HepG2 (cell line): ENCODE measurements around the gene IFT80. TPM values are rescaled to one million over a fixed set of nuclear protein-coding genes. Genes with fewer than 3 reads are reported as not detected.

Experiments
- ASH2L ChIP-seq: fragments of 300-600, 200-600 bp; sonication (generic); IDR thresholded peaks from 2 replicates; pipeline ENCODE4 v1.7.0; 2017; ENCODE audit warnings: low read depth, mild to moderate bottlenecking, moderate library complexity, mixed read lengths, low read length; ENCODE audit not compliant: insufficient read length
- CHCHD3 ChIP-seq: sonication (generic); formaldehyde crosslinking; IDR thresholded peaks from 2 replicates; pipeline ENCODE4 v1.8.0; 2022; ENCODE audit warnings: mild to moderate bottlenecking, missing genetic modification reagents, moderate library complexity
- GATAD2A ChIP-seq: IDR thresholded peaks from 2 replicates; pipeline ENCODE4 v1.6.1; 2016
- HMG20B ChIP-seq: conservative IDR thresholded peaks from 2 replicates; pipeline ENCODE4 v1.6.1; 2016; ENCODE audit warnings: missing genetic modification reagents, missing compliant biosample characterization
- KAT2B ChIP-seq: fragments of 150-350 bp; IDR thresholded peaks from 2 replicates; pipeline ENCODE4 v1.6.1; 2014; ENCODE audit warnings: low read depth, low read length, borderline replicate concordance
- KLF15 ChIP-seq: sonication (generic); formaldehyde crosslinking; IDR thresholded peaks from 2 replicates; pipeline ENCODE4 v1.8.1; 2023; ENCODE audit warnings: borderline replicate concordance, mild to moderate bottlenecking, inconsistent platforms, missing genetic modification reagents, mixed read lengths
- MYNN ChIP-seq: sonication (generic); formaldehyde crosslinking; IDR thresholded peaks from 2 replicates; pipeline ENCODE4 v1.4.0; 2020; ENCODE audit warnings: mild to moderate bottlenecking, low read depth, missing genetic modification reagents
- NFE2L2 ChIP-seq: fragments of 150-350 bp; IDR thresholded peaks from 2 replicates; pipeline ENCODE4 v1.6.1; 2014; ENCODE audit warnings: low read length
- NFKBIZ ChIP-seq: IDR thresholded peaks from 2 replicates; pipeline ENCODE4 v1.6.1; 2018; ENCODE audit warnings: missing genetic modification reagents, missing compliant biosample characterization
- RFXANK ChIP-seq: IDR thresholded peaks from 2 replicates; pipeline ENCODE4 v1.6.1; 2016
- SPEN ChIP-seq: sonication (generic); formaldehyde crosslinking; IDR thresholded peaks from 2 replicates; pipeline ENCODE4 v1.5.1; 2020; ENCODE audit warnings: low read depth, mild to moderate bottlenecking, missing genetic modification reagents
- TCF7 ChIP-seq: sonication (generic); IDR thresholded peaks from 2 replicates; pipeline ENCODE4 v1.6.1; 2016; ENCODE audit warnings: antibody characterized with exemption, low read depth
- ZEB1 ChIP-seq: IDR thresholded peaks from 2 replicates; pipeline ENCODE4 v1.6.1; 2012; ENCODE audit warnings: mild to moderate bottlenecking, low read depth, inconsistent platforms; ENCODE audit not compliant: insufficient replicate concordance
- ZNF496 ChIP-seq: sonication (generic); formaldehyde crosslinking; IDR thresholded peaks from 2 replicates; pipeline ENCODE4 v1.8.1; 2023; ENCODE audit warnings: mild to moderate bottlenecking, moderate library complexity, missing genetic modification reagents; ENCODE audit not compliant: insufficient replicate concordance
- ZNF530 ChIP-seq: sonication (generic); formaldehyde crosslinking; IDR thresholded peaks from 2 replicates; pipeline ENCODE4 v1.5.0; 2020; ENCODE audit warnings: low read depth, mild to moderate bottlenecking, missing genetic modification reagents
- ZNF562 ChIP-seq: sonication (generic); formaldehyde crosslinking; IDR thresholded peaks from 2 replicates; pipeline ENCODE4 v1.8.0; 2022; ENCODE audit warnings: missing genetic modification reagents, borderline replicate concordance
- ZNF652 ChIP-seq: IDR thresholded peaks from 2 replicates; pipeline ENCODE4 v1.6.1; 2016; ENCODE audit warnings: low read depth, borderline replicate concordance
- ZNF746 ChIP-seq: sonication (generic); formaldehyde crosslinking; IDR thresholded peaks from 2 replicates; pipeline ENCODE4 v1.8.0; 2022; ENCODE audit warnings: mild to moderate bottlenecking, missing genetic modification reagents
- ZNF816 ChIP-seq: sonication (generic); formaldehyde crosslinking; IDR thresholded peaks from 2 replicates; pipeline ENCODE4 v1.8.0; 2022; ENCODE audit warnings: missing genetic modification reagents, mild to moderate bottlenecking, borderline replicate concordance
- polyA plus RNA-seq, 8 experiments: library from polyadenylated mRNA; depleted of rRNA in 3 of 8; stranded (reverse) in 7 of 8; unstranded in 1 of 8; fragments of >200 nt; fragmentation: Illumina TruSeq in 4 of 8; extraction: Trizol in 4 of 8; gene quantifications; 2 replicates each; pipeline versions ENCODE4 v1.2.1 to v1.2.3, GENCODE V29; 2011 to 2016; ENCODE audit warnings: low read depth in 4 of 8, missing spikeins in 1 of 8, mixed read lengths in 1 of 8; ENCODE audit not compliant: insufficient read depth in 1 of 8
- total RNA-seq, 5 experiments: library from RNA; depleted of rRNA; stranded (reverse); fragments of >200 nt; fragmentation: Illumina TruSeq; extraction: Trizol; gene quantifications; 2 replicates each; pipeline ENCODE4 v1.2.3, GENCODE V29; 2016; ENCODE audit warnings: low read depth in 1 of 5
- TF ChIP-seq, protein P1 (sequence below): sonication (generic); formaldehyde crosslinking; IDR thresholded peaks from 2 replicates; pipeline ENCODE4 v1.8.0; 2022; ENCODE audit warnings: missing genetic modification reagents, low read depth, mild to moderate bottlenecking, borderline replicate concordance
- TF ChIP-seq, protein P2 (sequence below): sonication (generic); formaldehyde crosslinking; IDR thresholded peaks from 2 replicates; pipeline ENCODE4 v1.5.0; 2020; ENCODE audit warnings: missing genetic modification reagents
- TF ChIP-seq, protein P3 (sequence below): IDR thresholded peaks from 2 replicates; pipeline ENCODE4 v1.6.1; 2016; ENCODE audit warnings: mild to moderate bottlenecking, missing biosample characterization, missing genetic modification reagents
- TF ChIP-seq, protein P4 (sequence below): sonication (generic); formaldehyde crosslinking; IDR thresholded peaks from 2 replicates; pipeline ENCODE4 v1.8.0; 2022; ENCODE audit warnings: mild to moderate bottlenecking, missing genetic modification reagents, moderate library complexity
- TF ChIP-seq, protein P5 (sequence below): sonication (generic); formaldehyde crosslinking; IDR thresholded peaks from 2 replicates; pipeline ENCODE4 v1.5.0; 2020; ENCODE audit warnings: missing genetic modification reagents
- TF ChIP-seq, protein P6 (sequence below): sonication (generic); IDR thresholded peaks from 2 replicates; pipeline ENCODE4 v1.6.1; 2016; ENCODE audit warnings: low read depth, borderline replicate concordance

IFT80 gene
- total and polyA plus RNA-seq, 2 of the 13 experiments (the other 11 are each of a cell fraction or from before 2014, with no cell fraction given): 11.4 to 15.7 TPM

DNA sequence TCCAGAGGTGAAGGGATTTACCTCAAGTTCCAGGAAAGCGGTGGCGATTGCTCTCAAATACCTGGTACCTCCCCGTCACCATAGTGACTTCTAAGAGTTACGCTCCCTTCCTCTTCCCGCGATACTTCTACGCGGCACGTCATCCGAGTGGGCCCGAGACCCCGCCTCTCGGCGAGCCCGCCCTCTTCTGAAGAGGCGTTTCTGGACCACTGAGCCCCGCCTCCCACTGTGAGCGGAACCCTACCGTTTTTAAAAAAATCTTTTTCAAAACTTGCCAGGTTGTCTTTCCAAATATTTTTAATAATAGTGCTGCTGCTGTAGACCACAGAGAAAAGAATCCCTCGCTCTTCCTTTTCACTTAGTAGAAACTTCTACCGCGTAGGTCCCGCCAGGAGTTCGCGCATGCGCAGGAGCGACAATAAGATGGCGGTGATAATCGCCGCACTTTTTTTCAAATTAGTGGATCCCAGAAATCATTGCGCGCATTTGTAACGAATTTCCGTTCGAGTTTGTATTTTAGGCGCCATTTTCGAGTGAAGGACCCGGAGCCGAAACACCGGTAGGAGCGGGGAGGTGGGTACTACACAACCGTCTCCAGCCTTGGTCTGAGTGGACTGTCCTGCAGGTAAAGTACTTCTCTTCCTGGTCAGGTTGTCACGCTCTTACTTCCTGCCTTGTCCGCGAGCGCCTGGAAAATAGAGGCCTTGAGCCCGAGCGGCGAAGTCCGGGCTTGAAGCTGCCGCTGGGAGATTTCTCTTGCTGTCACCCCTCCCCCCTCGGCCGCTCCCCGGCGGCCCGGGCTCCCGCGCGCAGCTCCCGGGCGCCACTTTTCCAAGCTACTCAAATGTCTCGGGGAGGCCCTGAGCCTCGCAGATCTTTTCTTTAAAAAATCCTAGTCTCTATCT lies at the start of gene IFT80, which contains the start of gene SMC4 (continued):
- TF ChIP-seq, protein P1, sequence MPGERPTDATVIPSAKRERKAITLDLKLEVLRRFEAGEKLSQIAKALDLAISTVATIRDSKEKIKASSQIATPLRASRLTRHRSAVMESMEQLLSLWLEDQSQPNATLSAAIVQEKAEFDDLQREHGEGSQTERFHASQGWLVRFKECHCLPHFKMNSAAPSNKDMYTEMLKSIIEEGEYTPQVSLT (CRISPR knock-in tag): no peak
- TF ChIP-seq HMG20B (CRISPR knock-in tag) (no peak), KLF15 (CRISPR knock-in tag) (no peak), NFKBIZ (no peak), ASH2L (peak; percentile 85), ZNF496 (CRISPR knock-in tag) (no peak), ZNF746 (no peak), ZNF530 (CRISPR knock-in tag) (no peak), MYNN (CRISPR knock-in tag) (no peak), KAT2B (no peak), RFXANK (no peak), SPEN (CRISPR knock-in tag) (no peak), ZNF562 (0 out of 2 replicates have a peak, but pooled peaks have one; percentile 45), ZNF816 (no peak; the same call in 1 of the 2 replicates), TCF7 (no peak), ZNF652 (CRISPR knock-in tag) (no peak), ZEB1 (peak; percentile 37), CHCHD3 (CRISPR knock-in tag) (0 out of 2 replicates have a peak, but pooled peaks have one; percentile 75), GATAD2A (CRISPR knock-in tag) (no peak; the same call in 1 of the 2 replicates), NFE2L2 (no peak)
- TF ChIP-seq, protein P2, sequence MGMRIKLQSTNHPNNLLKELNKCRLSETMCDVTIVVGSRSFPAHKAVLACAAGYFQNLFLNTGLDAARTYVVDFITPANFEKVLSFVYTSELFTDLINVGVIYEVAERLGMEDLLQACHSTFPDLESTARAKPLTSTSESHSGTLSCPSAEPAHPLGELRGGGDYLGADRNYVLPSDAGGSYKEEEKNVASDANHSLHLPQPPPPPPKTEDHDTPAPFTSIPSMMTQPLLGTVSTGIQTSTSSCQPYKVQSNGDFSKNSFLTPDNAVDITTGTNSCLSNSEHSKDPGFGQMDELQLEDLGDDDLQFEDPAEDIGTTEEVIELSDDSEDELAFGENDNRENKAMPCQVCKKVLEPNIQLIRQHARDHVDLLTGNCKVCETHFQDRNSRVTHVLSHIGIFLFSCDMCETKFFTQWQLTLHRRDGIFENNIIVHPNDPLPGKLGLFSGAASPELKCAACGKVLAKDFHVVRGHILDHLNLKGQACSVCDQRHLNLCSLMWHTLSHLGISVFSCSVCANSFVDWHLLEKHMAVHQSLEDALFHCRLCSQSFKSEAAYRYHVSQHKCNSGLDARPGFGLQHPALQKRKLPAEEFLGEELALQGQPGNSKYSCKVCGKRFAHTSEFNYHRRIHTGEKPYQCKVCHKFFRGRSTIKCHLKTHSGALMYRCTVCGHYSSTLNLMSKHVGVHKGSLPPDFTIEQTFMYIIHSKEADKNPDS (CRISPR knock-in tag): no peak
- TF ChIP-seq, protein P3, sequence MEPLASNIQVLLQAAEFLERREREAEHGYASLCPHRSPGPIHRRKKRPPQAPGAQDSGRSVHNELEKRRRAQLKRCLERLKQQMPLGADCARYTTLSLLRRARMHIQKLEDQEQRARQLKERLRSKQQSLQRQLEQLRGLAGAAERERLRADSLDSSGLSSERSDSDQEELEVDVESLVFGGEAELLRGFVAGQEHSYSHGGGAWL: no peak; the same call in 1 of the 2 replicates
- TF ChIP-seq, protein P4, sequence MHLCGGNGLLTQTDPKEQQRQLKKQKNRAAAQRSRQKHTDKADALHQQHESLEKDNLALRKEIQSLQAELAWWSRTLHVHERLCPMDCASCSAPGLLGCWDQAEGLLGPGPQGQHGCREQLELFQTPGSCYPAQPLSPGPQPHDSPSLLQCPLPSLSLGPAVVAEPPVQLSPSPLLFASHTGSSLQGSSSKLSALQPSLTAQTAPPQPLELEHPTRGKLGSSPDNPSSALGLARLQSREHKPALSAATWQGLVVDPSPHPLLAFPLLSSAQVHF (CRISPR knock-in tag): peak; percentile 29; the same call in 1 of the 2 replicates
- TF ChIP-seq, protein P5, sequence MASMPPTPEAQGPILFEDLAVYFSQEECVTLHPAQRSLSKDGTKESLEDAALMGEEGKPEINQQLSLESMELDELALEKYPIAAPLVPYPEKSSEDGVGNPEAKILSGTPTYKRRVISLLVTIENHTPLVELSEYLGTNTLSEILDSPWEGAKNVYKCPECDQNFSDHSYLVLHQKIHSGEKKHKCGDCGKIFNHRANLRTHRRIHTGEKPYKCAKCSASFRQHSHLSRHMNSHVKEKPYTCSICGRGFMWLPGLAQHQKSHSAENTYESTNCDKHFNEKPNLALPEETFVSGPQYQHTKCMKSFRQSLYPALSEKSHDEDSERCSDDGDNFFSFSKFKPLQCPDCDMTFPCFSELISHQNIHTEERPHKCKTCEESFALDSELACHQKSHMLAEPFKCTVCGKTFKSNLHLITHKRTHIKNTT (CRISPR knock-in tag): no peak
- TF ChIP-seq, protein P6, sequence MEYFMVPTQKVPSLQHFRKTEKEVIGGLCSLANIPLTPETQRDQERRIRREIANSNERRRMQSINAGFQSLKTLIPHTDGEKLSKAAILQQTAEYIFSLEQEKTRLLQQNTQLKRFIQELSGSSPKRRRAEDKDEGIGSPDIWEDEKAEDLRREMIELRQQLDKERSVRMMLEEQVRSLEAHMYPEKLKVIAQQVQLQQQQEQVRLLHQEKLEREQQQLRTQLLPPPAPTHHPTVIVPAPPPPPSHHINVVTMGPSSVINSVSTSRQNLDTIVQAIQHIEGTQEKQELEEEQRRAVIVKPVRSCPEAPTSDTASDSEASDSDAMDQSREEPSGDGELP: no peak
